Measurements from ENCODE around the gene TSPAN18. TPM values are rescaled to one million over a fixed set of nuclear protein-coding genes. Genes with fewer than 3 reads are reported as not detected.

Gene TSPAN18
- total RNA-seq, 4 donors from 2014 or later: 2.6 to 28.9 (median 4.9) TPM

GRCh38 chr11:44777209-44778194, 50.7 kb downstream of the TSPAN18 start:
- in situ Hi-C loops (cut with MboI; ENCODE audit: low pct_ligation_motif_present in 1 of 4, low pct_unique_long_range_greater_than_20kb in 1 of 4, low sequenced_read_pairs in 3 of 4) (no loop called here), intact Hi-C loops (cut with DNase I; ENCODE audit: low total_unique reads) (loop anchor here (5.0 kb wide), 1 partner anchor 50 kb away; the partner anchor contains the start of gene TSPAN18)
- 79% methylated on average over 6 of the region's 6 CpGs; no CpG with 5 or more reads in 1 of the 2 donors for WGBS, 2 donors (ENCODE audit: low coverage in 1 of 2)
- no peak for DNase-seq
- Histone ChIP-seq H3K27me3 (peaks cover 17% of the 10 kb centered on the region), H3K27ac (peak overlapping the region in 2 of 4 donors; percentile 69 to 86), H3K9me3 (no peaks in the 10 kb centered on the region), H3K4me1 (peaks cover 0 to 23% (median 10%) of the 10 kb centered on the region in 4 donors), H3K4me3 (no peak overlapping the region), H3K36me3 (no peaks in the 10 kb centered on the region)
- TF ChIP-seq CTCF (IDR thresholded peaks at IDR 0.05): no peak
- no peak for TF ChIP-seq POLR2AphosphoS5 (IDR thresholded peaks at IDR 0.05)
- TF ChIP-seq POLR2A (IDR thresholded peaks at IDR 0.05): no peak
- no peak for TF ChIP-seq EP300 (IDR thresholded peaks at IDR 0.05; ENCODE audit: low read depth)

GRCh38 chr11:44778195-44779100, 51.7 kb downstream of the TSPAN18 start:
- no peak for TF ChIP-seq CTCF (IDR thresholded peaks at IDR 0.05)
- in situ Hi-C loops (cut with MboI; ENCODE audit: low pct_ligation_motif_present in 1 of 4, low pct_unique_long_range_greater_than_20kb in 1 of 4, low sequenced_read_pairs in 3 of 4): no loop called here
- WGBS, 2 donors (ENCODE audit: low coverage in 1 of 2): 92% methylated on average over 5 of the region's 5 CpGs; no CpG with 5 or more reads in 1 of the 2 donors
- H3K4me1 ChIP-seq: peaks cover 0 to 19% (median 10%) of the 10 kb centered on the region in 4 donors
- H3K27ac ChIP-seq: no peak overlapping the region
- H3K4me3 ChIP-seq: no peak overlapping the region
- no peaks in the 10 kb centered on the region for H3K9me3 ChIP-seq
- no peaks in the 10 kb centered on the region for H3K36me3 ChIP-seq
- H3K27me3 ChIP-seq: peaks cover 15% of the 10 kb centered on the region
- no peak for DNase-seq
- intact Hi-C loops (cut with DNase I; ENCODE audit: low total_unique reads): loop anchor here (5.0 kb wide), 1 partner anchor 51 kb away; the partner anchor contains the start of gene TSPAN18

GRCh38 chr11:44779736-44780520, 53.2 kb downstream of the TSPAN18 start:
- intact Hi-C loops (cut with DNase I; ENCODE audit: low total_unique reads): loop anchor here (5.0 kb wide), 1 partner anchor 53 kb away; the partner anchor contains the start of gene TSPAN18
- H3K27ac ChIP-seq: peak overlapping the region in 2 of 4 donors; percentile 52 to 61

More at GRCh38 chr11:44779736-44780520, 53.2 kb downstream of the TSPAN18 start:
- H3K27me3 ChIP-seq: peaks cover 1% of the 10 kb centered on the region
- in situ Hi-C loops (cut with MboI; ENCODE audit: low pct_ligation_motif_present in 1 of 4, low pct_unique_long_range_greater_than_20kb in 1 of 4, low sequenced_read_pairs in 3 of 4): no loop called here
- H3K4me3 ChIP-seq: no peak overlapping the region
- WGBS, 2 donors (ENCODE audit: low coverage in 1 of 2): 82 to 83% methylated on average over 9 to 10 of the region's 10 CpGs
- no peak for DNase-seq
- H3K4me1 ChIP-seq: peaks cover 0 to 13% (median 5%) of the 10 kb centered on the region in 4 donors
- TF ChIP-seq POLR2A (IDR thresholded peaks at IDR 0.05) (no peak), POLR2AphosphoS5 (IDR thresholded peaks at IDR 0.05) (no peak), CTCF (IDR thresholded peaks at IDR 0.05) (no peak), EP300 (IDR thresholded peaks at IDR 0.05; ENCODE audit: low read depth) (no peak)
- H3K9me3 ChIP-seq: no peaks in the 10 kb centered on the region
- H3K36me3 ChIP-seq: no peaks in the 10 kb centered on the region

Measured in transverse colon (tissue), 4 donors.